Measurements from ENCODE around the gene GYS1. TPM values are rescaled to one million over a fixed set of nuclear protein-coding genes. Genes with fewer than 3 reads are reported as not detected.

GYS1 gene
- total and polyA plus RNA-seq, 8 donors, result 13.0 to 63.6 (median 26.0) TPM

- no peaks in the 10 kb centered on the region for H3K27me3 ChIP-seq
- no peaks in the 10 kb centered on the region for H3K9me3 ChIP-seq
- H3K4me3 ChIP-seq, result peak overlapping the region; percentile 77 to 98 (median 90)
- TF ChIP-seq POLR2AphosphoS5 (IDR thresholded peaks at IDR 0.05), result peak in 2 of 3 donors; percentile 36 to 51
- no peak for TF ChIP-seq POLR2A (IDR thresholded peaks at IDR 0.05)
- no peak for TF ChIP-seq EP300 (IDR thresholded peaks at IDR 0.05)
- peak in 1 of 2 donors; percentile 67 for DNase-seq
- intact Hi-C loops (cut with DNase I; ENCODE audit: low total_unique reads), result no loop called here
- WGBS, 5 donors, result 73 to 77% (median 76%) methylated on average over 14 of the region's 14 CpGs
- H3K27ac ChIP-seq, result peak overlapping the region; percentile 5 to 97 (median 94)
- peaks cover 31 to 64% (median 61%) of the 10 kb centered on the region in 4 donors for H3K36me3 ChIP-seq
- H3K4me1 ChIP-seq, result peaks cover 33 to 77% (median 56%) of the 10 kb centered on the region in 4 donors
Measured at GRCh38 chr19:48967346-48968178, 25.5 kb downstream of the GYS1 start.

- peak overlapping the region; percentile 93 to 97 (median 96) for H3K27ac ChIP-seq
- no peaks in the 10 kb centered on the region for H3K9me3 ChIP-seq
- peak overlapping the region; percentile 77 to 98 (median 90) for H3K4me3 ChIP-seq
- intact Hi-C loops (cut with DNase I; ENCODE audit: low total_unique reads), result no loop called here
- H3K27me3 ChIP-seq, result no peaks in the 10 kb centered on the region
- DNase-seq, result no peak
- H3K36me3 ChIP-seq, result peaks cover 31 to 56% (median 53%) of the 10 kb centered on the region in 4 donors
- H3K4me1 ChIP-seq, result peaks cover 42 to 85% (median 64%) of the 10 kb centered on the region in 4 donors
- 67 to 76% (median 71%) methylated on average over 10 of the region's 10 CpGs for WGBS, 5 donors
- no peak for TF ChIP-seq EP300 (IDR thresholded peaks at IDR 0.05)
- TF ChIP-seq POLR2A (IDR thresholded peaks at IDR 0.05), result peak in 1 of 4 donors; percentile 5
- TF ChIP-seq POLR2AphosphoS5 (IDR thresholded peaks at IDR 0.05), result no peak
Measured at GRCh38 chr19:48966541-48967345, 26.4 kb downstream of the GYS1 start.

- peaks cover 31 to 50% (median 46%) of the 10 kb centered on the region in 4 donors for H3K36me3 ChIP-seq
- peak overlapping the region; percentile 93 to 97 (median 96) for H3K27ac ChIP-seq
- H3K4me3 ChIP-seq, result peak overlapping the region; percentile 77 to 98 (median 90)
- 8 to 16% (median 8%) methylated on average over 16 to 36 of the region's 36 CpGs for WGBS, 5 donors
- TF ChIP-seq CTCF (IDR thresholded peaks at IDR 0.05), result no peak
- peak; percentile 1 to 86 (median 36) for TF ChIP-seq POLR2AphosphoS5 (IDR thresholded peaks at IDR 0.05)
- H3K27me3 ChIP-seq, result no peaks in the 10 kb centered on the region
- intact Hi-C loops (cut with DNase I; ENCODE audit: low total_unique reads), result no loop called here
- peaks cover 42 to 88% (median 66%) of the 10 kb centered on the region in 4 donors for H3K4me1 ChIP-seq
- peak; percentile 87 to 95 for DNase-seq
- H3K9me3 ChIP-seq, result no peaks in the 10 kb centered on the region
Measured at GRCh38 chr19:48965806-48966540, 27.1 kb downstream of the GYS1 start.

GRCh38 chr19:48965040-48965805, 27.9 kb downstream of the GYS1 start, which contains the start of gene FTL:
Gene FTL (plus strand): TSS chr19:48965309. CDS start chr19:48965508, 199 bp downstream.
- Histone ChIP-seq H3K36me3 (peaks cover 26 to 45% (median 41%) of the 10 kb centered on the region in 4 donors), H3K27ac (peak within 1 kb of the TSS; percentile 93 to 97 (median 96)), H3K9me3 (no peaks in the 10 kb centered on the region), H3K4me1 (peaks cover 42 to 88% (median 66%) of the 10 kb centered on the region in 4 donors), H3K4me3 (peak within 1 kb of the TSS; percentile 77 to 98 (median 90)), H3K27me3 (no peaks in the 10 kb centered on the region)
- no peak for TF ChIP-seq CTCF (IDR thresholded peaks at IDR 0.05)
- TF ChIP-seq POLR2A (IDR thresholded peaks at IDR 0.05), result peak in 2 of 4 donors; percentile 97 to 98
- TF ChIP-seq POLR2AphosphoS5 (IDR thresholded peaks at IDR 0.05), result peak; percentile 95 to 100 (median 100)
- no peak for TF ChIP-seq EP300 (IDR thresholded peaks at IDR 0.05)
- intact Hi-C loops (cut with DNase I; ENCODE audit: low total_unique reads), result no loop called here
- WGBS, 5 donors, result 0% methylated on average over 39 to 52 of the region's 52 CpGs
- peak; percentile 99 for DNase-seq

Measured in stomach (tissue), 9 donors.